NCI-H2227 (cell line): Measurements from ENCODE around the gene ABCC1.
"Not testable (repeated sequence)": the region's sequence is repeated elsewhere in the genome, so short reads cannot be mapped to it uniquely, and the experiment has no call there.

ENCODE experiments used
- DNase-seq: peaks from one replicate; lab custom pipeline; 2025; ENCODE audit not compliant: unreplicated experiment; lab: John Stamatoyannopoulos, UW

ABCC1 gene

GRCh38 chr16:15942931-15943690, 6.3 kb upstream of the ABCC1 start:
- no peak for DNase-seq

GRCh38 chr16:15946257-15947044, 3.0 kb upstream of the ABCC1 start:
- no peak for DNase-seq

- no peak for DNase-seq
Observed at GRCh38 chr16:15947983-15948509, 1.4 kb upstream of the ABCC1 start.

GRCh38 chr16:15948532-15949209, 745 bp upstream of the ABCC1 start:
- no peak for DNase-seq

GRCh38 chr16:15950161-15950854, 892 bp downstream of the ABCC1 start:
- peak; percentile 51 for DNase-seq

- DNase-seq, result no peak
Observed at GRCh38 chr16:15950869-15951268, 1.5 kb downstream of the ABCC1 start.

- no peak for DNase-seq
Observed at GRCh38 chr16:15951852-15952251, 2.4 kb downstream of the ABCC1 start.

- DNase-seq, result no peak
Observed at GRCh38 chr16:15952265-15952711, 2.9 kb downstream of the ABCC1 start.

GRCh38 chr16:15953477-15953876, 4.1 kb downstream of the ABCC1 start:
- no peak for DNase-seq

GRCh38 chr16:15953929-15954813, 4.8 kb downstream of the ABCC1 start:
- no peak for DNase-seq

GRCh38 chr16:15954814-15955151, 5.4 kb downstream of the ABCC1 start:
- no peak for DNase-seq

- no peak for DNase-seq
Observed at GRCh38 chr16:15955425-15955824, 6.0 kb downstream of the ABCC1 start.

- DNase-seq, result not testable (repeated sequence)
Observed at GRCh38 chr16:15956106-15956505, 6.7 kb downstream of the ABCC1 start.

GRCh38 chr16:15958703-15959348, 9.4 kb downstream of the ABCC1 start:
- no peak for DNase-seq

GRCh38 chr16:15960124-15960971, 10.9 kb downstream of the ABCC1 start:
- no peak for DNase-seq

GRCh38 chr16:15961060-15961511, 11.7 kb downstream of the ABCC1 start:
- no peak for DNase-seq

- no peak for DNase-seq
Observed at GRCh38 chr16:15961571-15962090, 12.2 kb downstream of the ABCC1 start.

GRCh38 chr16:15963307-15963910, 14.0 kb downstream of the ABCC1 start:
- no peak for DNase-seq
